Vagina (tissue), 2 donors: ENCODE results near the gene ANGEL1.

Experiments used
- CTCF ChIP-seq, 3 experiments: fragments of 450-650 bp in 2 of 3; fragments of 200-600 bp in 1 of 3; sonication (generic) in 1 of 3; IDR thresholded peaks; one replicate each; pipeline ENCODE4 v1.5.1; 2017 to 2019; ENCODE audit warnings: antibody characterized with exemption in 3 of 3, mild to moderate bottlenecking in 2 of 3, moderate library complexity in 2 of 3
- POLR2AphosphoS5 ChIP-seq, 2 donors: sonication (generic); formaldehyde crosslinking; IDR thresholded peaks; one replicate each; pipeline ENCODE4 v1.9.0; 2017; ENCODE audit warnings: antibody characterized with exemption in 2 of 2, mild to moderate bottlenecking in 2 of 2, low read depth in 1 of 2; ENCODE audit not compliant: insufficient read depth in 1 of 2

GRCh38 chr14:76810953-76811400 is 1.7 kb downstream of the ANGEL1 start:
- TF ChIP-seq CTCF (IDR thresholded peaks at IDR 0.05), result no peak
- no peak for TF ChIP-seq POLR2AphosphoS5 (IDR thresholded peaks at IDR 0.05; ENCODE audit: insufficient read depth in 1 of 2, low read depth in 1 of 2)
